Neural crest cell (in vitro differentiated cells): ENCODE results near the gene HECA. TPM values are rescaled to one million over a fixed set of nuclear protein-coding genes. Genes with fewer than 3 reads are reported as not detected.

Experiments
- DNase-seq: peaks from one replicate; pipeline ENCODE4 v3.0.0; 2021; ENCODE audit warnings: low read depth, mixed read lengths, low spot score
- H3K27ac Mint-ChIP-seq: one replicate; pipeline ENCODE4 v1.8.0; 2021; ENCODE audit warnings: mild to moderate bottlenecking, mixed read lengths; ENCODE audit not compliant: unreplicated experiment
- H3K27me3 Mint-ChIP-seq: 2 replicates; pipeline ENCODE4 v1.8.0; 2021; ENCODE audit warnings: low read depth, mild to moderate bottlenecking, mixed read lengths
- H3K36me3 Mint-ChIP-seq: 2 replicates; pipeline ENCODE4 v1.8.0; 2021; ENCODE audit warnings: low read depth, mild to moderate bottlenecking, mixed read lengths
- H3K4me1 Mint-ChIP-seq: 2 replicates; pipeline ENCODE4 v1.8.0; 2021; ENCODE audit warnings: mixed read lengths
- H3K4me3 Mint-ChIP-seq: one replicate; pipeline ENCODE4 v1.8.0; 2021; ENCODE audit warnings: mild to moderate bottlenecking, mixed read lengths
- H3K9me3 Mint-ChIP-seq: 2 replicates; pipeline ENCODE4 v1.8.0; 2021; ENCODE audit warnings: mixed read lengths
- CTCF ChIP-seq: fragments of 200-600 bp; sonication (generic); conservative IDR thresholded peaks from 2 replicates; pipeline ENCODE4 v1.5.0; 2021; ENCODE audit warnings: antibody characterized with exemption, mild to moderate bottlenecking
- total RNA-seq: library from RNA; stranded (reverse); gene quantifications from 2 replicates; pipeline ENCODE4 v1.2.1, GENCODE V29; 2021

Gene HECA
- total RNA-seq, 1 donor from 2014 or later, result 8.6 TPM

GRCh38 chr6:139109558-139109957 lies 25.3 kb upstream of the HECA start:
- H3K36me3 Mint-ChIP-seq, result no peaks in the 10 kb centered on the region
- DNase-seq, result no peak

GRCh38 chr6:139112146-139112545 lies 22.7 kb upstream of the HECA start:
- no peaks in the 10 kb centered on the region for H3K36me3 Mint-ChIP-seq
- H3K4me1 Mint-ChIP-seq, result no peaks in the 10 kb centered on the region
- TF ChIP-seq CTCF, result no peak
- H3K4me3 Mint-ChIP-seq, result no peak overlapping the region
- no peak overlapping the region for H3K27ac Mint-ChIP-seq
- H3K9me3 Mint-ChIP-seq, result peaks cover 3% of the 10 kb centered on the region
- no peak for DNase-seq
- H3K27me3 Mint-ChIP-seq, result no peaks in the 10 kb centered on the region

More at GRCh38 chr6:139109558-139109957, 25.3 kb upstream of the HECA start:
- peak; percentile 37 for TF ChIP-seq CTCF
- Mint-ChIP-seq H3K27me3 (no peaks in the 10 kb centered on the region), H3K9me3 (peaks cover 3% of the 10 kb centered on the region), H3K4me3 (no peak overlapping the region), H3K4me1 (no peaks in the 10 kb centered on the region), H3K27ac (no peak overlapping the region)

- H3K36me3 Mint-ChIP-seq, result no peaks in the 10 kb centered on the region
- no peak for TF ChIP-seq CTCF
- DNase-seq, result no peak
- no peaks in the 10 kb centered on the region for H3K4me1 Mint-ChIP-seq
- H3K27ac Mint-ChIP-seq, result no peak overlapping the region
- H3K27me3 Mint-ChIP-seq, result no peaks in the 10 kb centered on the region
- no peak overlapping the region for H3K4me3 Mint-ChIP-seq
- peaks cover 3% of the 10 kb centered on the region for H3K9me3 Mint-ChIP-seq
Measured at GRCh38 chr6:139112561-139112960, 22.3 kb upstream of the HECA start.

- Mint-ChIP-seq H3K4me1 (no peaks in the 10 kb centered on the region), H3K36me3 (peaks cover 4% of the 10 kb centered on the region), H3K4me3 (no peak overlapping the region), H3K27ac (no peak overlapping the region), H3K9me3 (peaks cover 4% of the 10 kb centered on the region), H3K27me3 (no peaks in the 10 kb centered on the region)
- no peak for DNase-seq
- TF ChIP-seq CTCF, result no peak
Measured at GRCh38 chr6:139114746-139115145, 20.1 kb upstream of the HECA start.

GRCh38 chr6:139115989-139116758 lies 18.7 kb upstream of the HECA start:
- no peak overlapping the region for H3K27ac Mint-ChIP-seq
- no peaks in the 10 kb centered on the region for H3K27me3 Mint-ChIP-seq
- peaks cover 13% of the 10 kb centered on the region for H3K9me3 Mint-ChIP-seq
- H3K4me3 Mint-ChIP-seq, result no peak overlapping the region
- no peak for TF ChIP-seq CTCF
- no peak for DNase-seq
- H3K4me1 Mint-ChIP-seq, result no peaks in the 10 kb centered on the region
- peaks cover 11% of the 10 kb centered on the region for H3K36me3 Mint-ChIP-seq
